HEK293 (cell line): ENCODE measurements around the gene PRKCE.

Source experiments
- BCL11B ChIP-seq: fragments of 450-650 bp; formaldehyde crosslinking; IDR thresholded peaks from 2 replicates; pipeline ENCODE4 v1.5.1; 2016; ENCODE audit warnings: low read depth, missing biosample characterization, missing genetic modification characterization
- EGR2 ChIP-seq: fragments of 450-650 bp; formaldehyde crosslinking; IDR thresholded peaks from 2 replicates; pipeline ENCODE4 v1.5.1; 2016; ENCODE audit warnings: low read depth, missing biosample characterization, missing genetic modification characterization
- GLI2 ChIP-seq: fragments of 450-650 bp; formaldehyde crosslinking; IDR thresholded peaks from 2 replicates; pipeline ENCODE4; 2017; ENCODE audit warnings: missing biosample characterization, missing genetic modification characterization, low read depth, borderline replicate concordance
- HOXA7 ChIP-seq: sonication (generic); formaldehyde crosslinking; IDR thresholded peaks from 2 replicates; pipeline ENCODE4 v1.8.1; 2022; ENCODE audit warnings: missing genetic modification reagents, borderline replicate concordance
- KLF1 ChIP-seq: fragments of 450-650 bp; formaldehyde crosslinking; IDR thresholded peaks from 2 replicates; pipeline ENCODE4 v1.5.1; 2016; ENCODE audit warnings: missing biosample characterization, missing genetic modification characterization
- MZF1 ChIP-seq: fragments of 450-650 bp; formaldehyde crosslinking; IDR thresholded peaks from 2 replicates; pipeline ENCODE4 v1.5.1; 2017; ENCODE audit warnings: missing biosample characterization, missing genetic modification characterization, borderline replicate concordance
- TRIM28 ChIP-seq: IDR thresholded peaks from 2 replicates; pipeline ENCODE4 v1.6.1; 2011; ENCODE audit warnings: low read length, control low read depth, borderline replicate concordance
- ZBTB48 ChIP-seq: fragments of 450-650 bp; formaldehyde crosslinking; IDR thresholded peaks from 2 replicates; pipeline ENCODE4 v1.5.1; 2016; ENCODE audit warnings: missing biosample characterization, missing genetic modification characterization
- ZIC2 ChIP-seq: fragments of 450-650 bp; formaldehyde crosslinking; IDR thresholded peaks from 2 replicates; pipeline ENCODE4 v1.5.1; 2016; ENCODE audit warnings: missing biosample characterization, missing genetic modification characterization
- ZNF169 ChIP-seq: fragments of 450-650 bp; formaldehyde crosslinking; IDR thresholded peaks from 2 replicates; pipeline ENCODE4 v1.5.1; 2016; ENCODE audit warnings: missing biosample characterization, missing genetic modification characterization
- ZNF211 ChIP-seq: fragments of 450-650 bp; formaldehyde crosslinking; IDR thresholded peaks from 2 replicates; pipeline ENCODE4 v1.5.1; 2016; ENCODE audit warnings: low read depth, missing biosample characterization, missing genetic modification characterization
- ZNF23 ChIP-seq: fragments of 450-650 bp; formaldehyde crosslinking; IDR thresholded peaks from 2 replicates; pipeline ENCODE4 v1.5.1; 2016; ENCODE audit warnings: missing biosample characterization, missing genetic modification characterization, borderline replicate concordance
- ZNF24 ChIP-seq: fragments of 450-650 bp; formaldehyde crosslinking; IDR thresholded peaks from 2 replicates; pipeline ENCODE4 v1.5.1; 2016; ENCODE audit warnings: missing biosample characterization, missing genetic modification characterization
- ZNF433 ChIP-seq: fragments of 450-650 bp; formaldehyde crosslinking; IDR thresholded peaks from 2 replicates; pipeline ENCODE4 v1.5.1; 2016; ENCODE audit warnings: missing biosample characterization, missing genetic modification characterization, low read depth
- ZNF473 ChIP-seq: fragments of 450-650 bp; formaldehyde crosslinking; IDR thresholded peaks from 2 replicates; pipeline ENCODE4 v1.5.1; 2017; ENCODE audit warnings: missing biosample characterization, missing genetic modification characterization
- ZNF529 ChIP-seq: fragments of 450-650 bp; formaldehyde crosslinking; IDR thresholded peaks from 2 replicates; pipeline ENCODE4 v1.5.1; 2017; ENCODE audit warnings: missing genetic modification characterization, missing biosample characterization; ENCODE audit not compliant: insufficient replicate concordance
- ZNF596 ChIP-seq: fragments of 450-650 bp; IDR thresholded peaks from 2 replicates; pipeline ENCODE4 v1.5.0; 2018; ENCODE audit warnings: missing biosample characterization, mild to moderate bottlenecking, missing genetic modification characterization, moderate library complexity
- ZNF610 ChIP-seq: fragments of 450-650 bp; formaldehyde crosslinking; IDR thresholded peaks from 2 replicates; pipeline ENCODE4 v1.5.1; 2016; ENCODE audit warnings: missing biosample characterization, missing genetic modification characterization, borderline replicate concordance
- ZNF626 ChIP-seq: fragments of 450-650 bp; sonication (Bioruptor Pico); formaldehyde crosslinking; IDR thresholded peaks from 2 replicates; pipeline ENCODE4 v1.5.1; 2018; ENCODE audit warnings: missing biosample characterization, missing genetic modification characterization, inconsistent platforms
- ZNF654 ChIP-seq: fragments of 450-650 bp; formaldehyde crosslinking; IDR thresholded peaks from 2 replicates; pipeline ENCODE4 v1.5.1; 2016; ENCODE audit warnings: low read depth, missing biosample characterization, missing genetic modification characterization
- ZNF768 ChIP-seq: fragments of 450-650 bp; formaldehyde crosslinking; IDR thresholded peaks from 2 replicates; pipeline ENCODE4 v1.5.1; 2018; ENCODE audit warnings: missing biosample characterization, mild to moderate bottlenecking, missing genetic modification characterization
- ZSCAN16 ChIP-seq: fragments of 450-650 bp; formaldehyde crosslinking; IDR thresholded peaks from 2 replicates; pipeline ENCODE4 v1.5.1; 2016; ENCODE audit warnings: missing biosample characterization, missing genetic modification characterization
- TF ChIP-seq, protein P1 (sequence below): fragments of 450-650 bp; formaldehyde crosslinking; IDR thresholded peaks from 2 replicates; pipeline ENCODE4 v1.5.1; 2016; ENCODE audit warnings: missing biosample characterization, missing genetic modification characterization
- TF ChIP-seq, protein P2 (sequence below): fragments of 450-650 bp; formaldehyde crosslinking; IDR thresholded peaks from 2 replicates; pipeline ENCODE4 v1.5.1; 2016; ENCODE audit warnings: missing biosample characterization, missing genetic modification characterization
- TF ChIP-seq, protein P3 (sequence below): fragments of 450-650 bp; formaldehyde crosslinking; IDR thresholded peaks from 2 replicates; pipeline ENCODE4 v1.5.1; 2016; ENCODE audit warnings: missing biosample characterization, missing genetic modification characterization
- TF ChIP-seq, protein P4 (sequence below): fragments of 450-650 bp; formaldehyde crosslinking; IDR thresholded peaks from 2 replicates; pipeline ENCODE4 v1.5.1; 2016; ENCODE audit warnings: missing biosample characterization, missing genetic modification characterization
- TF ChIP-seq, protein P5 (sequence below): fragments of 450-650 bp; formaldehyde crosslinking; conservative IDR thresholded peaks from 2 replicates; pipeline ENCODE4 v1.5.1; 2016; ENCODE audit warnings: low read depth, missing biosample characterization, missing genetic modification characterization

Gene PRKCE

DNA sequence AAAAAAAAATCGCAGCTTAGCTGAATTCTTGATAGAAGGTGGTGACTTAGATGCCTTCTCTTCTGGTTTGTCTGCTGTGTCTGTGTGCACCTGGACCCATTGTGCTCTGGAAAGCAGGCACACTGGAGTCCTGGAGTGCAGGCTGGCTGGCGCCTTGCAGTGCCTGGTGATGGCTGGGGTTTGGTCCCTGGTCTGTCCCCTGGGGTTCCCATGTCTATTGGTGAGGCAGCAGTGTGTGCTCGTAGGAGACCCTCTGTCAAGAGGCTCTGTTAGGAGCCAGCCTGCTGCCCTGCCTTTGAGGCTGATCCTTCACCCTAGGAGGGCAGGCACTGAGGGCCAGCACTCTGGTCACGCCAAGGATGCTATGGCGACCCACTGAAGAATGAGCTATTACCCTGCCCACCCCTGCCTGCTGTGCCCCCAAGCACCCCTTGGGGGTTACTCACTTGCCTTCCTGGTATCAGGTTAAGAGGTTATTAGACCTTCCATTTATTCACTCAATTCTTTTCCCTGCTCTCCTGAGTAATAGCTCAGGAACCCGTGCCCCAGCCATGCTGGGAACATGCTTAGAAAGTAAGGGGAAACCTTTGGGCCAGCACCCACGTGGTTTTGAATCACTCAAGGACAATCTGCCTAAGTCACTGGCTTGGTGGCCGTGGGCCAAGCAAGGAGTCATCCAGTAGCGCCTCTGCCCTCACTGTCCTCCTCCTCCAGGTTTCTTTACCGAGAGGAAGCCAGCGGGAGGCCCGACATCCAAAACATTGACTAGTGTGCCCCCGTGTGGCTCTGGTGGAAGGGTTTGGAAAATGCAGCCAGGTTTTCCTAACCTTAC is 284.5 kb downstream of the PRKCE start (continued):
- TF ChIP-seq, protein P1, sequence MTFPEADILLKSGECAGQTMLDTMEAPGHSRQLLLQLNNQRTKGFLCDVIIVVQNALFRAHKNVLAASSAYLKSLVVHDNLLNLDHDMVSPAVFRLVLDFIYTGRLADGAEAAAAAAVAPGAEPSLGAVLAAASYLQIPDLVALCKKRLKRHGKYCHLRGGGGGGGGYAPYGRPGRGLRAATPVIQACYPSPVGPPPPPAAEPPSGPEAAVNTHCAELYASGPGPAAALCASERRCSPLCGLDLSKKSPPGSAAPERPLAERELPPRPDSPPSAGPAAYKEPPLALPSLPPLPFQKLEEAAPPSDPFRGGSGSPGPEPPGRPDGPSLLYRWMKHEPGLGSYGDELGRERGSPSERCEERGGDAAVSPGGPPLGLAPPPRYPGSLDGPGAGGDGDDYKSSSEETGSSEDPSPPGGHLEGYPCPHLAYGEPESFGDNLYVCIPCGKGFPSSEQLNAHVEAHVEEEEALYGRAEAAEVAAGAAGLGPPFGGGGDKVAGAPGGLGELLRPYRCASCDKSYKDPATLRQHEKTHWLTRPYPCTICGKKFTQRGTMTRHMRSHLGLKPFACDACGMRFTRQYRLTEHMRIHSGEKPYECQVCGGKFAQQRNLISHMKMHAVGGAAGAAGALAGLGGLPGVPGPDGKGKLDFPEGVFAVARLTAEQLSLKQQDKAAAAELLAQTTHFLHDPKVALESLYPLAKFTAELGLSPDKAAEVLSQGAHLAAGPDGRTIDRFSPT (tag by site-specific recombination), result peak; percentile 53
- TF ChIP-seq ZNF211 (tag by site-specific recombination) (no peak), BCL11B (tag by site-specific recombination) (no peak), ZNF529 (tag by site-specific recombination) (no peak), TRIM28 (no peak), ZNF654 (tag by site-specific recombination) (peak; percentile 83), KLF1 (no peak), ZNF610 (tag by site-specific recombination) (no peak), ZNF626 (tag by site-specific recombination) (no peak), ZNF433 (tag by site-specific recombination) (no peak), ZBTB48 (tag by site-specific recombination) (no peak), EGR2 (peak; percentile 57; the same call in 1 of the 2 replicates), HOXA7 (CRISPR knock-in tag) (no peak), GLI2 (tag by site-specific recombination) (no peak), ZNF768 (tag by site-specific recombination) (no peak), ZNF169 (no peak), ZNF23 (no peak), ZIC2 (tag by site-specific recombination) (peak; percentile 78), ZSCAN16 (no peak), ZNF596 (tag by site-specific recombination) (no peak), ZNF473 (tag by site-specific recombination) (no peak), ZNF24 (tag by site-specific recombination) (peak; percentile 78; the same call in 1 of the 2 replicates), MZF1 (no peak)
- TF ChIP-seq, protein P2, sequence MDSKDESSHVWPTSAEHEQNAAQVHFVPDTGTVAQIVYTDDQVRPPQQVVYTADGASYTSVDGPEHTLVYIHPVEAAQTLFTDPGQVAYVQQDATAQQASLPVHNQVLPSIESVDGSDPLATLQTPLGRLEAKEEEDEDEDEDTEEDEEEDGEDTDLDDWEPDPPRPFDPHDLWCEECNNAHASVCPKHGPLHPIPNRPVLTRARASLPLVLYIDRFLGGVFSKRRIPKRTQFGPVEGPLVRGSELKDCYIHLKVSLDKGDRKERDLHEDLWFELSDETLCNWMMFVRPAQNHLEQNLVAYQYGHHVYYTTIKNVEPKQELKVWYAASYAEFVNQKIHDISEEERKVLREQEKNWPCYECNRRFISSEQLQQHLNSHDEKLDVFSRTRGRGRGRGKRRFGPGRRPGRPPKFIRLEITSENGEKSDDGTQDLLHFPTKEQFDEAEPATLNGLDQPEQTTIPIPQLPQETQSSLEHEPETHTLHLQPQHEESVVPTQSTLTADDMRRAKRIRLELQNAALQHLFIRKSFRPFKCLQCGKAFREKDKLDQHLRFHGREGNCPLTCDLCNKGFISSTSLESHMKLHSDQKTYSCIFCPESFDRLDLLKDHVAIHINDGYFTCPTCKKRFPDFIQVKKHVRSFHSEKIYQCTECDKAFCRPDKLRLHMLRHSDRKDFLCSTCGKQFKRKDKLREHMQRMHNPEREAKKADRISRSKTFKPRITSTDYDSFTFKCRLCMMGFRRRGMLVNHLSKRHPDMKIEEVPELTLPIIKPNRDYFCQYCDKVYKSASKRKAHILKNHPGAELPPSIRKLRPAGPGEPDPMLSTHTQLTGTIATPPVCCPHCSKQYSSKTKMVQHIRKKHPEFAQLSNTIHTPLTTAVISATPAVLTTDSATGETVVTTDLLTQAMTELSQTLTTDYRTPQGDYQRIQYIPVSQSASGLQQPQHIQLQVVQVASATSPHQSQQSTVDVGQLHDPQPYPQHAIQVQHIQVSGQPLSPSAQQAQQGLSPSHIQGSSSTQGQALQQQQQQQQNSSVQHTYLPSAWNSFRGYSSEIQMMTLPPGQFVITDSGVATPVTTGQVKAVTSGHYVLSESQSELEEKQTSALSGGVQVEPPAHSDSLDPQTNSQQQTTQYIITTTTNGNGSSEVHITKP (tag by site-specific recombination), result 0 out of 2 replicates have a peak, but pooled peaks have one; percentile 20
- TF ChIP-seq, protein P3, sequence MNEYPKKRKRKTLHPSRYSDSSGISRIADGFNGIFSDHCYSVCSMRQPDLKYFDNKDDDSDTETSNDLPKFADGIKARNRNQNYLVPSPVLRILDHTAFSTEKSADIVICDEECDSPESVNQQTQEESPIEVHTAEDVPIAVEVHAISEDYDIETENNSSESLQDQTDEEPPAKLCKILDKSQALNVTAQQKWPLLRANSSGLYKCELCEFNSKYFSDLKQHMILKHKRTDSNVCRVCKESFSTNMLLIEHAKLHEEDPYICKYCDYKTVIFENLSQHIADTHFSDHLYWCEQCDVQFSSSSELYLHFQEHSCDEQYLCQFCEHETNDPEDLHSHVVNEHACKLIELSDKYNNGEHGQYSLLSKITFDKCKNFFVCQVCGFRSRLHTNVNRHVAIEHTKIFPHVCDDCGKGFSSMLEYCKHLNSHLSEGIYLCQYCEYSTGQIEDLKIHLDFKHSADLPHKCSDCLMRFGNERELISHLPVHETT (tag by site-specific recombination), result no peak
- TF ChIP-seq, protein P4, sequence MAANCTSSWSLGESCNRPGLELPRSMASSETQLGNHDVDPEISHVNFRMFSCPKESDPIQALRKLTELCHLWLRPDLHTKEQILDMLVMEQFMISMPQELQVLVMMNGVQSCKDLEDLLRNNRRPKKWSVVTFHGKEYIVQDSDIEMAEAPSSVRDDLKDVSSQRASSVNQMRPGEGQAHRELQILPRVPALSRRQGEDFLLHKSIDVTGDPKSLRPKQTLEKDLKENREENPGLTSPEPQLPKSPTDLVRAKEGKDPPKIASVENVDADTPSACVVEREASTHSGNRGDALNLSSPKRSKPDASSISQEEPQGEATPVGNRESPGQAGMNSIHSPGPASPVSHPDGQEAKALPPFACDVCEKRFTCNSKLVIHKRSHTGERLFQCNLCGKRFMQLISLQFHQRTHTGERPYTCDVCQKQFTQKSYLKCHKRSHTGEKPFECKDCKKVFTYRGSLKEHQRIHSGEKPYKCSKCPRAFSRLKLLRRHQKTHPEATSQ (tag by site-specific recombination), result no peak
- TF ChIP-seq, protein P5, sequence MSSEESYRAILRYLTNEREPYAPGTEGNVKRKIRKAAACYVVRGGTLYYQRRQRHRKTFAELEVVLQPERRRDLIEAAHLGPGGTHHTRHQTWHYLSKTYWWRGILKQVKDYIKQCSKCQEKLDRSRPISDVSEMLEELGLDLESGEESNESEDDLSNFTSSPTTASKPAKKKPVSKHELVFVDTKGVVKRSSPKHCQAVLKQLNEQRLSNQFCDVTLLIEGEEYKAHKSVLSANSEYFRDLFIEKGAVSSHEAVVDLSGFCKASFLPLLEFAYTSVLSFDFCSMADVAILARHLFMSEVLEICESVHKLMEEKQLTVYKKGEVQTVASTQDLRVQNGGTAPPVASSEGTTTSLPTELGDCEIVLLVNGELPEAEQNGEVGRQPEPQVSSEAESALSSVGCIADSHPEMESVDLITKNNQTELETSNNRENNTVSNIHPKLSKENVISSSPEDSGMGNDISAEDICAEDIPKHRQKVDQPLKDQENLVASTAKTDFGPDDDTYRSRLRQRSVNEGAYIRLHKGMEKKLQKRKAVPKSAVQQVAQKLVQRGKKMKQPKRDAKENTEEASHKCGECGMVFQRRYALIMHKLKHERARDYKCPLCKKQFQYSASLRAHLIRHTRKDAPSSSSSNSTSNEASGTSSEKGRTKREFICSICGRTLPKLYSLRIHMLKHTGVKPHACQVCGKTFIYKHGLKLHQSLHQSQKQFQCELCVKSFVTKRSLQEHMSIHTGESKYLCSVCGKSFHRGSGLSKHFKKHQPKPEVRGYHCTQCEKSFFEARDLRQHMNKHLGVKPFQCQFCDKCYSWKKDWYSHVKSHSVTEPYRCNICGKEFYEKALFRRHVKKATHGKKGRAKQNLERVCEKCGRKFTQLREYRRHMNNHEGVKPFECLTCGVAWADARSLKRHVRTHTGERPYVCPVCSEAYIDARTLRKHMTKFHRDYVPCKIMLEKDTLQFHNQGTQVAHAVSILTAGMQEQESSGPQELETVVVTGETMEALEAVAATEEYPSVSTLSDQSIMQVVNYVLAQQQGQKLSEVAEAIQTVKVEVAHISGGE, result no peak
